CD4-positive, alpha-beta memory T cell (primary cell): ENCODE results near the gene ZC3H18. TPM values are rescaled to one million over a fixed set of nuclear protein-coding genes. Genes with fewer than 3 reads are reported as not detected.
"Not testable (repeated sequence)": the region's sequence is repeated elsewhere in the genome, so short reads cannot be mapped to it uniquely, and the experiment has no call there.

ENCODE experiments used
- CTCF ChIA-PET: fragments of 350-600 bp; sonication (Branson Sonifier 250); formaldehyde crosslinking; loops from one replicate; lab custom pipeline; 2021; ENCODE audit warnings: inconsistent platforms; ENCODE audit not compliant: partially characterized antibody; lab: Charles Lee
- POLR2A ChIA-PET: fragments of 350-600 bp; sonication (Branson Sonifier 250); formaldehyde crosslinking; loops from one replicate; lab custom pipeline; 2021; ENCODE audit not compliant: partially characterized antibody; lab: Charles Lee
- DNase-seq, 5 donors: peaks; one replicate each; pipeline versions ENCODE4 v3.0.0 to v3.0.0-alpha.2; 2020 to 2022; ENCODE audit warnings: mixed read lengths in 1 of 5
- H3K27ac ChIP-seq: one replicate; pipeline ENCODE4 v1.7.0; 2013; ENCODE audit warnings: low read depth, low read length
- H3K27me3 ChIP-seq: 2 replicates; pipeline ENCODE4 v1.7.0; 2013; ENCODE audit warnings: mild to moderate bottlenecking, low read length, moderate library complexity; ENCODE audit not compliant: insufficient read depth
- H3K36me3 ChIP-seq: 2 replicates; pipeline ENCODE4 v1.7.0; 2013; ENCODE audit warnings: mild to moderate bottlenecking, low read length, moderate library complexity; ENCODE audit not compliant: insufficient read depth
- H3K4me1 ChIP-seq: 2 replicates; pipeline ENCODE4 v1.7.0; 2013; ENCODE audit warnings: mild to moderate bottlenecking, low read length, moderate library complexity; ENCODE audit not compliant: insufficient read depth
- H3K4me3 ChIP-seq, 2 donors: one replicate each; pipeline ENCODE4 v1.7.0; 2013; ENCODE audit warnings: low read length in 2 of 2, mild to moderate bottlenecking in 1 of 2
- H3K9me3 ChIP-seq, 2 donors: one replicate each; pipeline ENCODE4 v1.7.0; 2013; ENCODE audit warnings: low read length in 2 of 2, control low read depth in 1 of 2; ENCODE audit not compliant: control insufficient read depth in 1 of 2
- H3K27ac Mint-ChIP-seq, 7 donors: one replicate each; pipeline ENCODE4 v1.8.0; 2020 to 2021; ENCODE audit warnings: mixed read lengths in 7 of 7, mild to moderate bottlenecking in 6 of 7, inconsistent platforms in 3 of 7, moderate library complexity in 3 of 7
- H3K27me3 Mint-ChIP-seq, 2 donors: one replicate each; pipeline ENCODE4 v1.8.0; 2020 to 2021; ENCODE audit warnings: mixed read lengths in 2 of 2
- H3K36me3 Mint-ChIP-seq, 2 donors: one replicate each; pipeline ENCODE4 v1.8.0; 2020 to 2021; ENCODE audit warnings: mixed read lengths in 2 of 2, inconsistent platforms in 1 of 2, mild to moderate bottlenecking in 1 of 2
- H3K4me1 Mint-ChIP-seq, 4 donors: one replicate each; pipeline ENCODE4 v1.8.0; 2020 to 2021; ENCODE audit warnings: mixed read lengths in 4 of 4, mild to moderate bottlenecking in 1 of 4
- H3K4me3 Mint-ChIP-seq, 8 donors: one replicate each; pipeline ENCODE4 v1.8.0; 2020 to 2021; ENCODE audit warnings: mixed read lengths in 8 of 8, mild to moderate bottlenecking in 7 of 8, moderate library complexity in 6 of 8, inconsistent platforms in 3 of 8
- H3K9me3 Mint-ChIP-seq, 8 donors: one replicate each; pipeline ENCODE4 v1.8.0; 2020 to 2021; ENCODE audit warnings: mixed read lengths in 8 of 8, mild to moderate bottlenecking in 5 of 8, inconsistent platforms in 3 of 8, moderate library complexity in 1 of 8
- intact Hi-C: fragments of 100-400 bp; cut with micrococcal nuclease; formaldehyde crosslinking; loops from one replicate; pipeline ENCODE4 v1.15.1; 2023
- polyA plus RNA-seq, 2 donors: library from polyadenylated mRNA; unstranded; fragments of 300-500 nt; fragmentation: Illumina TruSeq; gene quantifications; one replicate each; pipeline ENCODE4 v1.2.3, GENCODE V29; 2021
- total RNA-seq, 2 experiments: library from RNA; stranded (reverse); gene quantifications; one replicate each; pipeline ENCODE4 v1.2.3, GENCODE V29; 2021

ZC3H18 gene
- total and polyA plus RNA-seq, 4 experiments from 2014 or later: 3.0 to 91.5 (median 54.0) TPM

GRCh38 chr16:88662843-88663606 is 92.8 kb downstream of the ZC3H18 start, which contains the start of gene MVD:
Gene MVD, minus strand, starts transcription at chr16:88663091. Its CDS starts 11 bp downstream, at chr16:88663080.
- Histone ChIP-seq H3K27ac (peak within 1 kb of the TSS; percentile 83), H3K4me3 (peak within 1 kb of the TSS; percentile 65 to 95), H3K36me3 (no peaks in the 10 kb centered on the region), H3K9me3 (no peaks in the 10 kb centered on the region), H3K27me3 (no peaks in the 10 kb centered on the region), H3K4me1 (peaks cover 16% of the 10 kb centered on the region)
- intact Hi-C loops: loop anchor here (1.0 kb wide), 6 partner anchors 12 to 194 kb away; partner anchors contain the start of genes CTU2, CYBA, RNF166 and SNAI3
- Mint-ChIP-seq H3K4me1 (peaks cover 11 to 22% (median 15%) of the 10 kb centered on the region in 4 donors), H3K4me3 (peak within 1 kb of the TSS; percentile 91 to 95 (median 94)), H3K36me3 (peaks cover 0 to 8% of the 10 kb centered on the region in 2 donors), H3K27me3 (no peaks in the 10 kb centered on the region), H3K27ac (peak within 1 kb of the TSS; percentile 80 to 98 (median 97)), H3K9me3 (peaks cover 0 to 2% (median 0%) of the 10 kb centered on the region in 8 donors)
- CTCF ChIA-PET: interaction anchor here (1.0 kb wide), 1 partner anchor 43 kb away, joined by 3 read pairs; no protein-coding TSS in a partner anchor
- DNase-seq: peak; percentile 93 to 96 (median 95)
- POLR2A ChIA-PET: interaction anchor here (0.8 to 3.8 kb wide), 16 partner anchors 11 to 147 kb away, joined by 3 to 53 read pairs (median 4); partner anchors contain the start of genes CYBA and ZC3H18

GRCh38 chr16:88665148-88665547 is 94.9 kb downstream of the ZC3H18 start:
- Histone ChIP-seq H3K9me3 (no peaks in the 10 kb centered on the region), H3K36me3 (no peaks in the 10 kb centered on the region), H3K4me1 (peaks cover 16% of the 10 kb centered on the region), H3K27ac (no peak overlapping the region), H3K27me3 (no peaks in the 10 kb centered on the region), H3K4me3 (no peak overlapping the region)
- CTCF ChIA-PET: interaction anchor here (0.6 to 1.0 kb wide), 4 partner anchors 16 to 135 kb away, joined by 3 to 4 read pairs (median 3); no protein-coding TSS in a partner anchor
- Mint-ChIP-seq H3K27me3 (no peaks in the 10 kb centered on the region), H3K36me3 (peaks cover 0 to 6% of the 10 kb centered on the region in 2 donors), H3K27ac (peak overlapping the region in 2 of 7 donors; percentile 40 to 79), H3K9me3 (peaks cover 0 to 2% (median 0%) of the 10 kb centered on the region in 8 donors), H3K4me1 (peaks cover 11 to 22% (median 15%) of the 10 kb centered on the region in 4 donors), H3K4me3 (peak overlapping the region in 7 of 8 donors; percentile 44 to 70 (median 62))
- intact Hi-C loops: no loop called here
- DNase-seq: no peak
- POLR2A ChIA-PET: interaction anchor here (0.9 to 3.8 kb wide), 5 partner anchors 15 to 37 kb away, joined by 4 to 53 read pairs (median 8); partner anchors contain the start of gene SNAI3

GRCh38 chr16:88665570-88665969 is 95.4 kb downstream of the ZC3H18 start:
- peaks cover 0 to 2% (median 0%) of the 10 kb centered on the region in 8 donors for H3K9me3 Mint-ChIP-seq
- intact Hi-C loops: no loop called here
- H3K27me3 Mint-ChIP-seq: no peaks in the 10 kb centered on the region
- no peak overlapping the region for H3K4me3 Mint-ChIP-seq
- Histone ChIP-seq H3K9me3 (no peaks in the 10 kb centered on the region), H3K27me3 (no peaks in the 10 kb centered on the region), H3K4me1 (peaks cover 16% of the 10 kb centered on the region), H3K4me3 (no peak overlapping the region), H3K36me3 (no peaks in the 10 kb centered on the region), H3K27ac (no peak overlapping the region)
- CTCF ChIA-PET: interaction anchor here (0.6 to 1.0 kb wide), 4 partner anchors 16 to 135 kb away, joined by 3 to 4 read pairs (median 3); no protein-coding TSS in a partner anchor
- peaks cover 0 to 6% of the 10 kb centered on the region in 2 donors for H3K36me3 Mint-ChIP-seq
- peaks cover 11 to 22% (median 15%) of the 10 kb centered on the region in 4 donors for H3K4me1 Mint-ChIP-seq
- no peak overlapping the region for H3K27ac Mint-ChIP-seq
- no peak for DNase-seq
- POLR2A ChIA-PET: interaction anchor here (0.9 to 3.8 kb wide), 4 partner anchors 15 to 34 kb away, joined by 4 to 17 read pairs (median 7); partner anchors contain the start of gene SNAI3

- Mint-ChIP-seq H3K36me3 (peaks cover 0 to 6% of the 10 kb centered on the region in 2 donors), H3K9me3 (peaks cover 0 to 2% (median 0%) of the 10 kb centered on the region in 8 donors), H3K27me3 (no peaks in the 10 kb centered on the region), H3K4me3 (peak overlapping the region in 1 of 8 donors; percentile 42), H3K4me1 (peaks cover 4 to 10% (median 9%) of the 10 kb centered on the region in 4 donors), H3K27ac (peak overlapping the region in 3 of 7 donors; percentile 52 to 93 (median 70))
- ChIA-PET CTCF (no interaction called here), POLR2A (interaction anchor here (0.9 kb wide), 1 partner anchor 37 kb away, joined by 3 read pairs; no protein-coding TSS in a partner anchor)
- H3K4me1 ChIP-seq: peaks cover 6% of the 10 kb centered on the region
- no peak overlapping the region for H3K4me3 ChIP-seq
- no peaks in the 10 kb centered on the region for H3K27me3 ChIP-seq
- H3K9me3 ChIP-seq: no peaks in the 10 kb centered on the region
- no peaks in the 10 kb centered on the region for H3K36me3 ChIP-seq
- intact Hi-C loops: no loop called here
- DNase-seq: no peak
- no peak overlapping the region for H3K27ac ChIP-seq
Measured at GRCh38 chr16:88667461-88667860, 97.3 kb downstream of the ZC3H18 start.

- H3K27ac Mint-ChIP-seq: peak overlapping the region in 1 of 7 donors; percentile 57
- H3K36me3 ChIP-seq, H3K4me3 Mint-ChIP-seq, H3K9me3 ChIP-seq, H3K4me1 Mint-ChIP-seq, H3K9me3 Mint-ChIP-seq, H3K36me3 Mint-ChIP-seq, H3K27me3 Mint-ChIP-seq, DNase-seq, H3K27ac ChIP-seq, H3K27me3 ChIP-seq, intact Hi-C loops, H3K4me1 ChIP-seq, H3K4me3 ChIP-seq: not testable (repeated sequence)
- POLR2A ChIA-PET: interaction anchor here (3.7 kb wide), 1 partner anchor 12 kb away, joined by 11 read pairs; no protein-coding TSS in a partner anchor
- CTCF ChIA-PET: interaction anchor here (2.0 kb wide), 1 partner anchor 12 kb away, joined by 10 read pairs; no protein-coding TSS in a partner anchor
Measured at GRCh38 chr16:88669493-88669892, 99.3 kb downstream of the ZC3H18 start.

GRCh38 chr16:88669980-88670379 is 99.8 kb downstream of the ZC3H18 start:
- intact Hi-C loops: no loop called here
- H3K27ac ChIP-seq: no peak overlapping the region
- Mint-ChIP-seq H3K4me3 (no peak overlapping the region), H3K4me1 (peaks cover 0 to 2% (median 1%) of the 10 kb centered on the region in 4 donors), H3K9me3 (no peaks in the 10 kb centered on the region), H3K27ac (no peak overlapping the region), H3K36me3 (peaks cover 0 to 2% of the 10 kb centered on the region in 2 donors), H3K27me3 (no peaks in the 10 kb centered on the region)
- POLR2A ChIA-PET: interaction anchor here (0.7 to 3.7 kb wide), 3 partner anchors 11 to 34 kb away, joined by 3 to 11 read pairs (median 3); no protein-coding TSS in a partner anchor
- no peak overlapping the region for H3K4me3 ChIP-seq
- H3K27me3 ChIP-seq: no peaks in the 10 kb centered on the region
- H3K36me3 ChIP-seq: no peaks in the 10 kb centered on the region
- no peaks in the 10 kb centered on the region for H3K9me3 ChIP-seq
- CTCF ChIA-PET: interaction anchor here (1.3 to 2.0 kb wide), 2 partner anchors 11 to 15 kb away, joined by 5 to 10 read pairs; no protein-coding TSS in a partner anchor
- H3K4me1 ChIP-seq: no peaks in the 10 kb centered on the region
- no peak for DNase-seq
